Renal cortex interstitium (tissue), 11 donors: ENCODE measurements around the gene ZNF280A. TPM values are rescaled to one million over a fixed set of nuclear protein-coding genes. Genes with fewer than 3 reads are reported as not detected.
A peak's percentile ranks its signal among the peaks of the same experiment; 100 is the strongest.
"Not testable (repeated sequence)": the region's sequence is repeated elsewhere in the genome, so short reads cannot be mapped to it uniquely, and the experiment has no call there.

Experiments
- DNase-seq, 11 donors: peaks; one replicate each; pipeline ENCODE4 v3.0.0-alpha.2; 2013; ENCODE audit warnings: low read depth in 9 of 11, low spot score in 4 of 11; ENCODE audit errors: extremely low read depth in 1 of 11
- polyA plus RNA-seq, 3 donors: library from polyadenylated mRNA; unstranded; fragments of 120-200 nt; gene quantifications; one replicate each; pipeline ENCODE4 v1.2.1, GENCODE V29; 2013; ENCODE audit not compliant: insufficient read length in 3 of 3

ZNF280A gene
- polyA plus RNA-seq, 3 donors = not detected

DNA sequence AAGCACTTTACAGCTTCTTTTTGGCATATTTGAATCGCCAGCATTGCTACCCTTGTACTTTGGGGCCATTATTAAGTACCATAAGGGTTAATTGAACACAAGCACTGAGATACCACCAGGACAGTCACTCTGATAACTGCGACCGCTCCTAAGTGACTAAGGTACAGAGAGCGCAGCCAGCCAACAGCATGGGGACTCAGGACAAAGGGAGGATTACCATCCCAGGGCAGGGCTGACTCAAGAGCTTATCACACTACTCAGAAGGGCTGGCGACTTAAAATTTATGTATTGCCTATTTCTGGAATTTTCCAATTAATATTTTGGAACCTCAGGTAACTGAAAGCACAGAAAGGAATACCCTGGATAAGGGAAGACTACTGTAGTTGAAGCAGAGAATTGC lies 479 bp downstream of the ZNF280A start:
- no peak for DNase-seq

DNA sequence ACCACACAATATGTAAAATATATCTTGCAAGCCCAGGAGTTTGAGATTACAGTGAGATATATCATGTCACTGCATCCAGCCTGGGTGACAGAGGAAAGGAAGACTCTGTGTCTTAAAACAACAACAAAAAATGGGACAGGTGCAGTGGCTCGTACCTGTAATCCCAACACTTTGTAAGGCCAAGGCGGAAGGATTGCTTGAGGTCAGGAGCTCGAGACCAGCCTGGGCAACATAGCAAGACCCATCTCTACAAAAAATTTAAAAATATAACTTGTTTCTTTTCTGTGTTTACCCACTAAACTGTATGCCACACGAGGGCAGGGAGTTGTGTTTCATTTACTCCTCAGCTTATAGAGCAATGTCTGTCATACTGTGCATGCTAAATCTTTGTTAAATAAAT lies 3.1 kb downstream of the ZNF280A start:
- no peak for DNase-seq

DNA sequence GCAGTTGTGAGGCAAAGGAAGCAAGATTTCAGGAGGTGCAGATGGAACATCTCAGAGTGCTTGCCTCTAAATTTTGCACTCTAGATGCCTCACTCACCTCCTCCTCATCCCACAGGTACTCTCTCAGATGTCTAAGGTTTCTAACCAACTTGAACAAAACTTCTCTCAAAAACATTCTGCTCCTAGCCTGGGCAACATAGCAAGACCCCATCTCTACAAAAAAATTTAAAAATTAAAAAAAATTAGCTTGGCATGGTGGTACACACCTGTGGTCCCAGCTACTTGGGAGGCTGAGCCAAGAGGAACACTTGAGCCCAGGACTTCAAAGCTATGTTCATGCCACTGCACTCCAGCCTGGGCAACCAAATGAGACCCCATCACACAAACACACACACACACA lies 4.2 kb downstream of the ZNF280A start:
- no peak for DNase-seq

DNA sequence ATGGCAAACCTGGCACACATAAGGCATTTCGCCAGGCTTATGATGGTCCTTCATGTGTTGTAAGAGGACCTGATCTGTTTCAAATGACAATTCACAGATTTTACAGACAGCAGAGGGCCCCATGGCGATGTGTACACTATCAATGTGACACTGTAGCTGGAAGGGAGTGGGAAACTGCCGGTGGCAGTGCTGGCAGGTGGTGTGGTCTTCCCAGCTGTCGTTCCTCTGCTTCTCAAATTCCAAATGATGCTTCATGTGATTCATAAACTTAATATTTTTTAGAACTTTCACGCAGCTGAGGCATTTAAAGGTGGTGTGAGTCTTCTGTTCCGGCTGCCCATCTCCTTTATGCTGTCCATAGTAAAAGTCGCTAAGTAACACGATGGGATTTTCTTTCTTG lies 5.6 kb downstream of the ZNF280A start:
- not testable (repeated sequence) for DNase-seq

DNA sequence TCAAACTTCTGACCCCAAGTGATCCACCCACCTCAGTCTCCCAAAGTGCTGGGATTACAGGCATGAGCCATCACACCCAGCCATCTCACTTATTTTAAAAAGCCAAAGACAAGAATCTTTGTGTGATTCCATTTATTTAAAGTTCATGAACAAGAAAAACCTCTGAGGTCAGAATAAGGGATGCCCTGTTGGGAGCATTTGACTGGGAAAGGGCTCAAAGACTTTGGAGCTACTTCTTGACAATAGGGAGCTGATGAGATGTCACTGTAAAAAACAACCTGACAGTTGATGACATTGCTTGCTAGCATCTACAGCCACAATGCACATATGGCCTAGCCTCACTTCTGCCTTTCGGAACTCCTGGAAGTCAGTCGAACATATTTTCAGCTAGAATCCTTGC lies 6.5 kb downstream of the ZNF280A start:
- DNase-seq = no peak

DNA sequence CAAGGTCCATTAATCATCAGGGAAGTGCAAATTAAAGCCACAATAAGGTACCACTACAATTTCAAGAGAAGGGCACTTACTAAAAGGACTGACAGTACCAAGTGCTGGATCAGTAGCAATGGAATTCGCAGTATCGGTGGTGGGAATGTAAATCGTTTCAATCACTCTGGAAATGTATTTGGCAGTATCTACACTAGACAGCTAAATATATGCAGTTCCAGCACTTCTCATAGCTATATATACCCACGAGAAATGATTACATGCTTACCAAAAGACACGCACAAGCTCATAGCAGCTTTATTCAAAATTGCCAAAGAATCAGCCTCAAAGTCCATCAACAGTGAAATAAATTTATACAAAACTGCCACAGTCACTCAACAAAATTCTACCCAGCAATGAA lies 7.1 kb downstream of the ZNF280A start:
- no peak for DNase-seq

DNA sequence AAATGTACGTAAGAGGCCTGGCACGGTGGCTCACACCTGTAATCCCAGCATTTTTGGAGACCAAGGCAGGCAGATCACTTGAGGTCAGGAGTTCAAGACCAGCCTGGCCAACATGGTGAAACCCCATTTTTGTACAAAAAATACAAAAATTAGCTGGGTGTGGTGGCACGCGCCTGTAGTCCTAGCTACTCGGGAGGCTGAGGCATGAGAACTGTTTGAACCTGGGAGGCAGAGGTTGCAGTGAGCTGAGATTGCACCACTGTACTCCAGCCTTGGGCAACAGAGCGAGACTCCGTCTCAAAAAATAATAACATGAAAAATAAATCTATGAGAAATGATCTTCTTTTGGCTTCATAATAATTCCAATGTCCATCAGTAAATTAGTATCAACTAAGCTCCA lies 9.2 kb downstream of the ZNF280A start:
- DNase-seq = not testable (repeated sequence)

DNA sequence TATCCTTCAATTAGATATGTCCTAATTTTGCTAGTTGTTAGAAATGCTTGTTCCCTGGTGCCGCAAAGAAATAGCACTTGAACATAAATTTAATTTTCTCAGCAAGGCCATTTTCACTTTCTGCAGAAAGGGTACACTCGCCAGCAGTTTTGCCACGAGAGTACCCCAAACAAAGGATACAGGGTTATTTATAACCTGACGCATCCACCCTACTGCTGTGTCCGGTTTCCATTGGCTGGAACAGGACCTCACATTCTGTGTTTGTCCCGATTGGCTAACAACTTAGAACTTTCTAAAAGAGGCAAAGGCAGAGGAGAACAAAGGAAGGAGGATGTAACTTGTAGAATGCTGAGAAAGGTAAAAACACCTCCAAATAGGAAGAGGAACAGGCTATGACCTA lies 10.2 kb downstream of the ZNF280A start:
- DNase-seq = not testable (repeated sequence)

DNA sequence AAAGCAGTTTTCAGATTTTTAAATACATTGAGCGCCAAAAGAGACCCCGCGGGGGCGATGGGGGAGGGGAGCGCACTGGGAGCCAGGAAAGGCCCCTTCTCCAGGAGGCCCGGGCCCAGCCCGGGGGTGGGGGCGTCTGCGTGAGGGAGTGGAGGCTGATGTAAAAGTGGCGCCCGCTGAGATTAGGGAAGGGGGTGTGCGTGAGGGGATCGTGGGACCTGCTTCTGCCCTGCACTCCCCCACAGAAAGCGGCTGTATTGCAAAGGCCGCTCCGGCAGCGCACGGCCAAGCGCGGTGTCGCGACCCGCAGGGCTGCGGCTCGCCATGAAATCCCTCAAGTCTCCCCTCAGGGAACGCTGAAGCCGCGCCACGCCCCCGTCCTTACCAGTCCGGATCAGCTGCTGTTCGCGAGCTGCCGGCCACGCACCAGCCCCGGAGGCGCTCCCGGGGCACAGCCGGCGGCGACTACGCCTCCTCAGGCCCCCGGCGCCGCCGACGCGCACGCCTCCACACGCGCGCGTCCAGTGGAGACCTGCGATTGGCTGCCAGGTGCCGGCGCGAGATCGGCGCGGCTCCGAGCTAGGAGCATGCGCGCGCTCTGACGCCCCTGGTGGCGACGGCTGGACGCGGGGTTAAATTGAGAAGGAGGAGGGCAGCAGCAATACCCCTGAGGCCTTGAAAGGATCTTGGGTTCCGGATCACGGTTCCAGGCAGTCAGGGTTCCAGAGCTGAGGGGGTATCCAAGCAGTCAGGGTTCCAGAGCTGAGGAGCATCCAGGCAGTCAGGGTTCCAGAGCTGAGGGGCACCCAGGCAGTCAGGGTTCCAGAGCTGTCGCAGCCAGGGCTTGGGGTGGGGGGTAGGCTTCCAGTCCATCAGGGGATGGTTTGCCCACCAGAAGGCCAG lies 11.5 kb downstream of the ZNF280A start, which contains the start of gene ZNF280B:
TSS of gene ZNF280B (minus strand) at position 469 of the 903 bp plus-strand sequence. CDS start 19,344 bp downstream, outside the sequence.
- peak; percentile 36 to 77 (median 64) for DNase-seq

DNA sequence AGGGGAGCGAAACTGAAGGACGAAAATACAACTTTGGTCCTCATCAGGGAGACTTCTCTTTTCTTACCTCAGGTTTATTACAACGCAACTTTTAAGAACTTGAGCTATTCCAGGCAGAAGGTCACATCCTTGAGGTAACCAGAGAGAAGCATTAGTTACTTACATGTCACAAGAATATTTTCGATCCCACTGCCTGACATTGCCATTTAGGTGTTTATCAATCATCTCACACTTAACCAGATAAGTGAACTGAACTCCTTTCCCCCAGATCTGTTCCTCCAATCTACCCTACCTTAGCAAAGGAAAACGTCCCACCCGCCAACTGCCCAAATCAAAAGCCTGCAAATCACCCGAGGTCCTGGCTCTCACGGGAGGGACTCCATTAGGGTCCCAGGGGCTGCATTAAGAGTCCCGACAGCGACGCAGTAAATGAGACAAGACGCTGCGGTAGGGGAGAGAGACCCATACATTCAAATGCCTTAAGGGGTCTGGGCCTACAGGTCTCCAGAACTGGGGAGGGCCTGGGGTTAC lies 12.3 kb downstream of the ZNF280A start:
- peak in 4 of 11 donors; percentile 1 to 11 (median 4) for DNase-seq

DNA sequence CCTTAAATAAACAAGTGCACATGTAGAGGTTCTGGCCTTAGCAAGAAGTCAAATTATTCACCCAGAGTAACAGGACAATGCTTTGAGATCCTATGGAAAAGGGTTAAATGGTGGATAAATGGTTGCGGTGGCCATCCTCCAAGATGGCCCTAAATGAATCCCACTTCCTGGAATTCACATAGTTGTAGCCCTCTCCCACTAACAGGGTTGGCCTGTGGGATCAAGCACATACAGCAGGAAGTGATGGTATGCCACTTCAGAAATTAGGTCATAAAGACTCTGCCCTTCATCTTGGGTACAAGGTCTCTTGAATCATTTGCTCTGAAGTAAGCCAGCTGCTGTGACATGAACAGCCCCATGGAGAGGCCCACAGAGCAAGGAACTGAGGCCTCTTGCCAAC lies 13.3 kb downstream of the ZNF280A start:
- DNase-seq = no peak

DNA sequence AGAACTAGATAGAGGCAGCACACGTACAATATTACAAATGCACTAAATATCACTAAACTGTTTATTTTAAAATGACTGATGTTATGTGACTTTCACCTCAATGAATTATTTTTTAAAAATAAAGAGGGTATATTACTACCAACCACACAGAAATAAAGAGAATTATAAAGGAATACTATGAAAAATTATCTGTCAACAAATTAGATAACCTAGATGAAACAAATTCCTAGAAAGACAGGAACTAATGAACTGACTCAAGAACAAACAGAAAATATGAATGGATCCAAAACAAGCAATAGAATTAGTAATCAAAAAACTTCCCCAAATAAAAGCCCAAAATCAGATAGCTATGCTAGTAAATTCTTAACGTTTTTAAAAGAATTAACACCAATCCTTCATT lies 21.8 kb downstream of the ZNF280A start:
- no peak for DNase-seq

DNA sequence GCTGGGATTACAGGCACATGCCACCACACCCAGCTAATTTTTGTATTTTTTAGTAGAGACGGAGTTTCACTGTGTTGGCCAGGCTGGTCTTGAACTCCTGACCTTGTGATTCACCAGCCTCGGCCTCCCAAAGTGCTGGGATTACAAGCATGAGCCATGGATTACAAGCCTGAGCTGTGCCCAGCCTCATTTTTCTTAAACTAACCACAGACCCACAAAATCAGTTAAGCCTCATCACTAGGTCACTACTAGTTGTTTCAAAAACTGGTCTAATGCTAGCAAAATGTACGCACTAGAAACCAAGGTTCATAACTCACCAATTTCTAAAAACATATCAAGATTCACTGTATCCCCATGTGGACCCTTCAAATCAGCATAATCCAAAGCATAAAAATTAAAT lies 28.5 kb downstream of the ZNF280A start:
- DNase-seq = not testable (repeated sequence)

DNA sequence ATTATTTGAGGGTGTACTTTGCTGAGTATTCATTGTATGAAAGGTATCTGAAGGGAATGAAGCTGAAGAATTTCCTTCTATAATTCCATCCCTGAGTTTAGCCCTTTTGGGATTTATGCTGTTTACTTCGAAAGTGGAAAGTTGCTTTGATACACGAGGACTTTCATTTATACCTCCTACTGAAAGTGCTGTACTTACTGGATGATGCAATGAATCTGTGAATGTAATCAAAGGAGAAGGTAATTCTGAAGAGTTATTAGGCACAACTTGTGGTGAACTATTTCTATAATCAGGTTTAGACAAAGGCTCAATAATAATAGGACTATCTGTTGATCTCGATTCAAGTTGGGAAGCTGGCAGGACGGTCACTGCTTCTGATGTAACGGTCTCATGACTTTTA lies 31.3 kb downstream of the ZNF280A start:
- no peak for DNase-seq

DNA sequence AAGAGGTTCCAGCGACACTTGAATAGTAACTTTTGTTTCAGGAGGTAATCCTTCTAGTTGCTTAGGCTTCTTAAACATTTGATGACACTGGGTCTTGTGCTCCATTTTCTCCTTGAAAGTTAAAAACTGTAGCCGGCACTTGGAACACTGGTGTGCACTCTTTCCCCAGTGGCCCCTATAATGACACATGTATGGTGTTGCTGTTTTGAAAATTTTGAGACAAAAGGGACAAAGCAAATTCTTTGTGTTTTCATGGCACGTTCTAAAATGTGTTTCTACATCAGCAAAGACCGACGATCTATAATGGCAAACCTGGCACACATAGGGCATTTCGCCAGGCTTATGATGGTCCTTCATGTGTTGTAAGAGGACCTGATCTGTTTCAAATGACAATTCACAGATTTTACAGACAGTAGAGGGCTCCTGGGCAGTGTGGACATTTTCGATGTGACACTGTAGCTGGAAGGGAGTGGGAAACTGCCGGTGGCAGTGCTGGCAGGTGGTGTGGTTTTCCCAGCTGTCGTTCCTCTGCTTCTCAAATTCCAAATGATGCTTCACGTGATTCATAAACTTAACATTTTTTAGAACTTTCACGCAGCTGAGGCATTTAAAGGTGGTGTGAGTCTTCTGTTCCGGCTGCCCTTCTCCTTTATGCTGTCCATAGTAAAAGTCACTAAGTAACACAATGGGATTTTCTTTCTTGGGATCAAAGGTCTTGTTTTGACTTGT lies 32.0 kb downstream of the ZNF280A start:
- no peak for DNase-seq

DNA sequence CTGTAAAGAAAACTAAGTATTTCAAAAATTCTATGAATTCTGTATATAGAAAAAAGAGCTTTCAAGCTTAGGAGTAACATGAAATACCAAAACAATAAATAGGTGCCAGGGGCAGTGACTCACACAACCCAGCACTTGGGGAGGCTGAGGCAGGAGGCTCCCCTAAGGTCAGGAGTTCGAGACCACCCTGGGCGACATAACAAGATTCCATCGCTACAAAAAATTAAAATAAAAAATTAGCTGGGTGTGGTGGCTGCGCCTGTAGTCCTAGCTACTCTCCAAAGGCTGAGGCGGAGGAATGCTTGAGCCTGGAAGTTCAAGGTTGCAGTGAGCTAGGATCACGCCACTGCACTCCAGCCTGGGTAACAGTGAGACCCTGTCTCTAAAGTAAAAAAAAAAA lies 33.0 kb downstream of the ZNF280A start:
- no peak for DNase-seq

DNA sequence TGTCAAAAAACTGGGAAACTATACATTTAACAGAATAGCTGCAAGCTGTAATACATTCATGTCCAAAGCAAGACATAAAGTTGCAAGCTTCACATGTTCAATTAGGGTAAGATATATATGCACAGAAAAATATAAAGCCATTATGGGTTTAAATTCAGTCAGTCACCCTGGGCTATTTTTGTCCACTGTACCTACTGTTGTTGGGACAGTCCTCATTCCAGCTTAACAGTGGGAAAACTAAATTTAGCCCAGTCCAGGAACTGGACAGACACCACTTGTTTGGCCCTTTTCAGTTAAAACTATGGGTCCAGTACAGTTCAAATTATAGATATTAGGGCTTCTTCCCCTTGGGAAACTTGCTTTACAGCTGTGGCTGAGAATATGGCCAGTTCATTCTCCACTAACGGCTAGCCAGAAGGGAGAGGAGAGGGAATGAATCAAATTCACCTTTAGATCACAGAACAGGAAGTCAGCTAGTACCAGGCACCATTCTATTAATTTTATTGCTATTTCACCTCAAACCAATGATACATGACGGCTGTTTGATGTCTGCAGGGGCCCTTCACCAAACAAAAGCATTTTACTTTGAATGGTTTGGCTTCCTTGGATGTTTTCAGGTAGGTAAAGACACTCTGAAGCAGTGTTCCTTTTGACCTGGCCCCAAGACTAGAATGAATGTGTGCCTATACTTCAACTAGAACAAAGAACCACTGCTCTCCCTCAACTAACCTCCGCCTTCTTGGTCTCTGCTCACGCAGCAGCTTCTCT lies 33.8 kb downstream of the ZNF280A start:
- peak in 1 of 11 donors; percentile 4 for DNase-seq

DNA sequence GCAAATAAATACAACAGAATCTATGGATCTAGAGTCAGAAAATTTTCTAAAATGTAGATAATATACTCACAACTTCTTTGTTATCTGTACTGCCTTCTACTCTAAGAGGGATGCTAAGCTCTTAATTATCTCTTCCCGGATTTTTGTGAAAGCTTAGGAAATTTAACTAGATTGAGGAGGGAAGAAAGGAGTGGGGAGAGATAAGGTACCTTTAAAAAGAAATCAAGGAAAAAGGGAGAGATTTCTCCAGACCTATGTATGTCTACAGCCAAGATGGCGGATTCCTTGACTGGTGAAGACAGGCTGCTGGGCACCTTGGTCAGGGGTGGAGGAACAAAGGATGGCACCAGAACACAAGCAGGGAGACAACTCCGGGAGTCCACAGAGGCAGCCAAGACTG lies 34.5 kb downstream of the ZNF280A start:
- no peak for DNase-seq

DNA sequence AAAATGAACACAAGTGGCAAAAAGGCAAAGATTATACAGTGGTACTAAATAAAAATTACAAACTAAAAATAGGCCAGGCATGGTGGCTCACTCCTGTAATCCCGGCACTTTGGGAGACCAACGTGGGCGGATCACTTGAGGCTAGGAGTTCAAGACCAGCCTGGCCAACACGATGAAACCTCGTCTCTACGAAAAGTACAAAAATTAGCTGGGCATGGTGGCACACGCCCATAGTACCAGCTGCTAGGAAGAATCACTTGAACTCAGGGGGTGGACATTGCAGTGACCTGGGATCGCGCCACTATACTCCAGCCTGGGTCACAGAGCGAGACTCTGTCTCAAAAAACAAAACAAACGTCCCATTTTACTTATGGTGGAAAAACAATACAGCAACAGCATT lies 36.0 kb downstream of the ZNF280A start:
- DNase-seq = no peak
